AG20443 (cell line): ENCODE measurements around the gene LRRC72.
"Not testable (repeated sequence)": the region's sequence is repeated elsewhere in the genome, so short reads cannot be mapped to it uniquely, and the experiment has no call there.

Source experiments
- DNase-seq: peaks from one replicate; pipeline ENCODE4 v3.0.0; 2012; ENCODE audit warnings: low spot score, mixed read lengths

The LRRC72 gene

DNA sequence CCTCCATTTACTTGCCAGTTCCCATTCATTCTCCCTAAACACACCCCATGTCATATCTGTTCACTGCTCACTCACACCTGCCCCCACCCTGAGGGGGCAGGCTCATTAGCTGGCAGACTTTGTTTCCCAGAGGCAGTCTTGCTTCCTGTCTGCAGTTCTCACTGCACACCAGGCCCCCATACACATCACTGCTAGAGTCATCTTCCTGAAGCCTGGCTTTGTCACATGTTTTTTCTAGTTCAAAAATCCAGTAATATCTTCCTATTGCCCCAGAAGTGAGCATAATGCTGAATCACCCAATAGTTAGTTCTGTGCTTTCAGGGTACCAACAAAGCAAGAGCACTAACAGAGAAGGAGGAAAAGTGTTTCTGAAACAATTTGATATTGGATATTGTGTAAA is 1.9 kb downstream of the LRRC72 start:
- DNase-seq: no peak

DNA sequence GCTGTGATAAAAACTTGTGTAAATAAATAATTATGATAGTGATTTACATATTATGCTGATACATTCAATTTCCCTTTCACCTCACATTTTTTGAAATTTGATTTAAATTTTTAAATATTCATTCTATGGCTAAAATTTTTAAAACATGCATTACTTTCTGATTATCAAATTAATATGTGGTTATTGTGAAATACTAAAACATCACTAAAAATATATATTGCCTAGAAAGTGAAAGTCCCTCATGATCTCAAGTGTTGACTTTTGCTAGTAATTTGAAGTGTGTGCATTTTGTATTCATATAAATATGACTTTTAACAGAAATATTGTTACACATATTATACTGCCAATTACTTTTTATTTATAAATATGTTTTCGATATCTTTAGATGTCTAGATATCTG is 3.1 kb downstream of the LRRC72 start:
- DNase-seq: no peak

DNA sequence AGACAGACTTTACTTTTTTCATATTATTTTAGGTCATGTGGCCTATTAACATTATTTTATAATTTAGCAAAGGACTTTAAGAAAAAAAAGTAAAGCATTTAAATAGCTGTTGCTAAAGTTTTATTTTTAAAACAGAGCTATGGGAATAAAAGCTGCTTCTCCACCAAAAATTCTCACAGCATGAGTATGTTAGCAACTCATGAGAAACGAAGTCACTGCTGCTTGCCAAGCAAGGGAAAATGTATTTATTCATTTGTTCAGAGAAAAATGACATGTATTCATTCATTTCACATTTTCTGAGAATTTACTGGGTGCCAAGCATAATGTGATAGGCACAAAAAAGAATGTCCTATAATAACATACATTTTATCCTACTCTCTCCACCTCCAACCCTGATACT is 5.1 kb downstream of the LRRC72 start:
- DNase-seq: no peak

DNA sequence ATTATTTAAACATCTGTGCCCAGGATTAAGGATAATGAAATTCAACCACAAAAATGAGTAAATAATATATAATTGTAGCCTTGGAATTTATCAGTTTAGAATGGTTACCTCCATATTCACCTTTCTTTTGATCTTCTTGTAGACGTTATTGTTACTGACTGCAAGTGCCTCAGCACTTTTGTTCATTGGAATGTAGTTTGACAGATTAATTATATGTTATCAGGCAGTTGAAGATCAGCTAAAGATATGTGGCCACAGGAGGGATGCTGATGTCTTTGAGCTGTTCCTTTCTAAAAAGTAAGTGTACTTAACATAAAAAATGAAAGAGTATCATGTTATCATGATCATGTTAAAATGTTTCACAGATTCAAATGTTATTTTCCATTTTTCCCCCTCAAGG is 5.6 kb downstream of the LRRC72 start:
- no peak for DNase-seq

DNA sequence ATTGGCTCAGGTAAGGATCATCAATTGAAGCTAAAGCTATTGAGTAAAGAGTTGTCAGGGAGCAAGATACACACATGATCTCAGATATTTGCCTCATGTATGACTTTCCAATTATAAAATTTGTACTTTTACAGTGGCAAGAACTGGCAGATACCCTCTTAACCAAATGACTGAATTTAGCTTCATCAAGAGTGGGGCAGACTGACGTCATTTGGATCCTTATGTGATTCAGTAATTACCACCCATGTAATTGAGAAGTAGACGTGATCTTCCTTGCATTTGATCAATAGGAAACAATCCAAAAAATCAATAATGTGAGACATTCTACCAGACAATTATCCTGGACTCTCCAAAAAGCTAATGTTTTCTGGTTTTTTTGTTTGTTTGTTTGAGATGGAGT is 8.9 kb downstream of the LRRC72 start:
- no peak for DNase-seq

DNA sequence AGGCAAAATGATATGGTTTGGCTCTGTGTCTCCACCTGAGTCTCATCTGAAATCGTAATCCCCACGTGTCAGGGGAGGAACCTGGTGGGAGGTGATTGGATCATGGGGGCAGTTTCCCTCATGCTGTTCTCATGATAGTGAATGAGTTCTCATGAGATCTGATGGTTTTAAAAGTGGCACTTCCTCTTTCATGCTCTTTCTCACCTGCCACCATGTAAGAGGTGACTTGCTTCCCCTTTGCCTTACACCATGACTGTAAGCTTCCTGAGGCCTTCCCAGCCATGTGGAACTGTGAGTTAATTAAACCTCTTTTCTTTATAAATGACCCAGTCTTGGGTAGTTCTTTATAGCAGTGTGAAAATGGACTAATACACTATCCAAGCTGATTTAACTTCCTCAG is 13.9 kb downstream of the LRRC72 start:
- DNase-seq: not testable (repeated sequence)

DNA sequence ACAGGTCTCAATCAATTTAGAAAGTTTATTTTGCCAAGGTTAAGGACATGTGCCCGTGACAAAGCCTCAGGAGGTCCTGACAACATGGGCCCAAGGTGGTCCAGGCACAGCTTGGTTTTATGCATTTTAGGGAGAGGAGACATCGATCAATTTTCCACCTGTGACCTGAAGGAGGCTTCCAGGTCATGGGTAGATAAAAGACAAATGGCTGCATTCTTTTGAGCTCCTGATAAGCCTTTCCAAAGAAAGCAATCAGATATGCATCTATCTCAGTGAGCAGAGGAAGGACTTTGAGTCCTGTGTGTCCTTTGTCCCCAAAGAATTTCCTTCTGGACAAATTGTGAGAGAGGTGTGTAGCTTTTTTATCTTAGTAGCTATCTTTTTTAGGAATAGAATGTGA is 15.8 kb downstream of the LRRC72 start:
- DNase-seq: no peak

DNA sequence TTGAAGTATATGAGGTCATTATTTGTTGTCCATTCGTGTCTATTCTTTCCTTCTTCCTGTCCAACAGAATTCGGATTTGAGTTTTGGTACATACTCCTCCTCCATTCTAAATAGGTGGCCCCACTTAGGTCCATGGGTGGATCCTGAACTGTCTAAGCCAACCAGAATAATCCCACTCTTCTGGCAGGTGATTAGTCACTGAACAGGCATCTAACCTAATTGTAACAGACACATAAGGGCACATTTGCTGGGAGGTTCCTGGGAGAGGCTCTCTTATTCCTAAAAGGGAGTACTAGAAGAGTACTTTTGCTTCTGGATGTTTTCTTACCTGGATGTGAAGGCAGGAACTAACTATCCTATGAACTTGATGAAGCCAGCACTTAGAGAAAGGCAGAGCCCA is 16.8 kb downstream of the LRRC72 start:
- DNase-seq: no peak

DNA sequence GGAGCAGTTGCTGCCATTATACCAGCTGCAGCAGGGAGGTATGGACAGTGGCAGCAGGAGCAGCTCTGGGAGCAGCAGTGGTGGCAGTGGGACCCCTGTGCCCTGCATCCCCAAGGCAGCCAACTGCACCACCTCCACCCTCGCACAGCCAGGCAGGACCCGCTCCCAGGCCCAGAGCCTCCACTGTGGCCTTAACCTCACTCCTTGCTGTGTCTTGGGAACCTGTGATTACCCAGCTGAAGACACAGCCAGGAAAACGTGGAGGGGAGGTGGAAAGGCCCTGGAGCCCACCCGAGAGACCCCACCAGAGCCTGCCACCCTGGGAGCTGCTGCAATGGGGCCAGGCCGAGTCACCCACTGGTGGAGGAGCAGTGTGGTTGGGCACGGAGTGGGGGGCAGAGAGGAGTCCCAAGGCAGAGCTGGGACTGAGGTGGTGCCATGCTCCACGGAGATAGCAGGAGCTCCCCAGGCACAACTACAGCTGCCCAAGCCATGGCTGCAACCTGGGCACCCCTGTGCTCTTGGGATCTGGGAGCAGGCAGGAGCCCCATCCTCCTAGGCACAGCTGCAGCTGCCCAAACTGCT is 20.4 kb downstream of the LRRC72 start:
- DNase-seq: no peak

DNA sequence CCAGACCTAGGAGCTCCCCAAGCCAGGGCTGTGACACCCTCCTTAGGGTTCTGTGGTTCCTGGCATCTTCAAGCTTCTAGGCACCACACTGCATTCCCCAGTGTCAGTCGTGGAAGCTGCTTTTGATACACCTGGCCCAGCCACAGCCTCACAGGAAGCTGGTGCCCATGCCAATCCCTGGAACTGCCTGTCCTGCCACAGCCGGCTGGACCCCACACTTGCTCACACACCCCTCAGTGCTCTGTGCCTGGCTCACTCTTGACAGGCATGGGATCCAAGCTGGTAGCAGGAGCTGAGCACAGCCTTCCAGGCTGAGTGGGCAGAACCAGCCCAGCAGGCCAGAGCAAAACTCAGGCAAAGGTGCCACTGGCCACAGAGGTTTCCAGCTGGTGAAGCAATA is 21.8 kb downstream of the LRRC72 start:
- no peak for DNase-seq

DNA sequence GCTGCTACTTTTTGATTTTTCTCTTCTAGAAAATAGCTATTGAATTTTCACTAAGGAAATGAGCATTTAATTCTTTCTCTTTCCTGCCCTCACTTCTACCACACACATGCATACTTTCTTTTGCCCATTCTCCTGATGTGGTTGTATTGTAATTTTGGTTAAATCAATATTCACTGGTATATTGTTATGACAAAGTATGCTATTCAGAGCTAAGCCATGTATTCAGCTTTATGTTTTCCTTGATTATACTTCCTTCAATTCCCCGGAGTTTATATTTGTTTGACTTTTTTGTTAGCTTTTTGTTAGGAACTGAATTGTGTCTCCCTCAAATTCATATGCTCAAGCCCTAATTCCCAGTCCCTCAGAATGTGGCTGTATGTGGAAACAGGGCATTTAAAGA is 24.0 kb downstream of the LRRC72 start:
- DNase-seq: no peak

DNA sequence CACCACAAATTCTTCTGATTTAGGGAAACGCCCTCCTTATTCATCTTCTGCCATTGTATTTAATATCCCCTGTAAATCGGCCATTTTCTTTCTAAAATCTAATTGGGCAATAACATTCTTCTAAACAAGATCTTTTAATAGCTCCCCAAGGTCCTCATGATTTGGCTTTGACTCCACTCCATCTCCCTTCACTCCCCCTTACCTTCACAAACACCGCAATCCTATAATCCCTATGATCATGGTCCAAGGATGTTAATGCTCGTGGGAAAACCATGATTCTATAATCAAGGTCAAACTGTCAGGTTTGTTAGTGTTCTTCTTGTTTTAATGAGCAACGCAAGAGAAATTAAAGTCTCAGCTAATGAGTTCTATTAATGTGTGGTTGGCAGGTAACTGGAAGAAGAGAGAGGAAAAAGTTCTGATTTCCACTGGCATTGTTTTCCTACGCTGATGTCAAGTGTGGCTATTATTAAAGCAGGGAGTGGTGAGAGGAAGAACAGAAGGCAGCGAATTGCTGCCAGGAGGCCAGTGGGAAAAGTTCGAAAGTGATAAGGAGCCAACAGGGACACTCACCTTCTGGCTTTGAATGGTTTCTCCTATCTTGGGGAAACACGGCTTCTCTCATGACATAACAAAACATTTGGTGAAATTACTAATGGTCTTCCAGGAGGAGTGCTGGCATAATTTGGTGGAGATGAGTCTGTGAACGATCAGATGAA is 28.1 kb downstream of the LRRC72 start:
- DNase-seq: no peak

DNA sequence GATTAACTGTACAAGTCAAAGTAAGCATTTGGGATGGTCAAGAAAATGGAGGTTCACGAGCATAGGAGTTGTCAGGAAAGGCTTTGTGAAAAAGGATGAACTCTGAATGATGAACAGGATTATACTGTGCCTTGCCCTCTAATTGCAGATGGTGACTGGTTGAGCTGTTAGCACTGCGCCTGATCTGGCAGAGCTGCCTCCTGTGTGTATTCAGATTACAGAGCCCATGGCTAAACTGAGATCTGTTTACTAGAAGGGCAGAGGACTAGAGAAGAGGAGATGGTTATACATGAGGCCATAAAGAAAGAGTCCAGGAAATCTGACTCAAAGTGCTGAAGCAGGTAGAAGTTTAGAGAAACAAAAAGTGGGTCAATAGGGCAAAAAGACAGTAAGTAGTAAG is 29.7 kb downstream of the LRRC72 start:
- no peak for DNase-seq

DNA sequence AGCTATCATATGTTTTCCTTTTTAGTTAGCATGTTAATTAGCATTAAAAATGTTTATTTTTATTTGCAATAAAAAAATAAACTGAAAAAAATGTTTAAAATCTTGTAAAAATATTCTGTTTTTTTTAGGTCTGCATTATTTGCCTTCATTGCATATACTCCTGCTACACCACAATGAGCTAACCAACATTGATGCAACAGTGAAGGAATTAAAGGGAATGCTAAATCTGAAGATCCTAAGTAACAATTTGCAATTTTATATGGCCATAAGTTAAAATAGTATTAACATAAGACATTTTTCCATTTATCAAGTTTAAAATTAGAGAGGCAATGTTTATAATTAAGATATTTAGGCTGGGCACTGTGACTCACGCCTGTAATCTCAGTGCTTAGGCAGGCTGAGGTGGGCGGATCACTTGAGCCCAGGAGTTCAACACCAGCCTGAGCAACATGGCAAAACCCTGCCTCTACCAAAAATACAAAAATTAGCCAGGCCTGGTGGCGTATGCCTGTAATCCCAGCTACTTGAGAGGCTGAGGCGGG is 32.2 kb downstream of the LRRC72 start:
- DNase-seq: no peak

DNA sequence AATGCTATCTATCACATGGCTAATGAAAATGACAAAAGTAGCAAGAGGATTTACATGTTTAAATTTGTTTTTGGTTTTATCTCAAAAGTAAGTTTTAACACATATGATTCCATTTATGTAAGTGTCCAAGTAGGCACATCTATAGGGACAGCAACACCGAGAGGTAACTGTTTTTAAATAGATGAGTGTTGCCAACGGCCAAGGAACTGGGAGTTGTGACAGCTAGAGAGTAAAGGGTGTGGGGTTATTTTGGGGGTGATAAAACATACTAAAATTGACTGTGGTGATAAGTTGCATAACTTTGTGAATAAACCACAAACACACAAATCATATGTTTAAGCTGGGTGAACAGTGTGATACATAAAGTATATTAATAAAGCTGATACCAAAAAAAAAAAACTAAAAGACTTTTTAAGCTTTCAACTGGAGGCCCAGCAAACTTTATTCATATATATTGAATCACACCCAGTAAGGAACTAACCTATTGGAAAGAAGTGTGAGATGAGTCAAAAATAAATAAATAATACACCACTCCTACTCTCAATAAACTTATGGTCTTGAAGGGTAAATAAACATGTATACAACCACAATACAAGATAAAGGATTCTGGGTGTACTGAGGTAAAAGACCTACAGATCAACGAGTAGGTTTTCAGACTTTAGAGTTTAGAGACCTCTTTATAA is 33.0 kb downstream of the LRRC72 start:
- no peak for DNase-seq

DNA sequence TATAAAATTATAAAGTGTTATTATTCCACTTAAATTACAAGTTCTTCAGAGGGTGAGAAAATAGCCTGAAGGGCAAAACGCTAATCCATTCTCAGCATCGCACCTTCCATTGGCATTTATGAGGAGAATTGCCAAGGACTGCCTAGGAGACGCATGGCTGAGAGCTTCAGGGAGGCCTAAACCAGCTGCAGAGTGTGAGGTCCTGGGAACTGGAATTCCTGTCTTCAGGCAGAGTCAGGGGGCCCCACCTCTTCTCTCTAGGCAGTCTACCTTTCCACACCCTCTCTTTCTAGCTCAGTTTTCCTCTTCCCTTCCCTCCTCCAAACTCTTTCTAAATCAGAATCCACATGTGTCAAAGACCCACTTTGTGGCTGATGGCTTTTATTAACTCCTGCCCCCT is 35.3 kb downstream of the LRRC72 start:
- no peak for DNase-seq

DNA sequence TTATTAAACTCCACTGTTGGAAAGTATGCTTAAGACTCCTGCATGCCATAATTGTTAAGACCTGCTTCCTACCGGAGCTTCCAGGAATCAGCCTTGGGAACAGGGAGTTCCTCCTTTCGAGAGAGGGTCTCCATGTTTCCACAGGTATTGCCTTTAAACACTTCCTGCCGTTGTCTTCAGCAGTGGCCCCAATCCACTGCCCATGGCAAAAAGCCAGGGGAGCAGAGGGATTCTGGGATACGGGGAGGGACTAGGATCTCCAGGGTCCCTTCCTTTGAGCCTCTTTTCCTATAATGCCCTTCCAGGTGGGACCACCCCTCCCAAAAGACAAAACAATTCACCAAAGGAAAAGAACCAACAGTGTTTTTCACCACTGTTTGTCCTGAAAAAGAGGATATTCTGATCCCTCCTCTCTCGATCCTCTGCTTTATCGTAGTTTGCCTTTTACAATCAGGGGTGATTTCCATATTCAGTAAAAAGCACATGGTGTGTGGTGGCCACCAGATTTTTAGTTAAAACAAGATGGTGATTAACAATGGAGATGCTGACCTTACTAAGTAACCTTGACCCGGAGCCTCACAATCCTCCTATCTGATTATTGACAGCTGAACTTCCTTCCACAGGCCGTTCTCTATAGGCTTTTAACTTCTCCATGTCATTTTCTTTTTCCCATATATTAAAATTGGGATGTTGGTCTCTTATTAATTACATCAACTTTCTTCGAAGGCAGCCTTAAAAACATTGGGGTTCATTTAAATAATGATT is 36.0 kb downstream of the LRRC72 start:
- DNase-seq: no peak

DNA sequence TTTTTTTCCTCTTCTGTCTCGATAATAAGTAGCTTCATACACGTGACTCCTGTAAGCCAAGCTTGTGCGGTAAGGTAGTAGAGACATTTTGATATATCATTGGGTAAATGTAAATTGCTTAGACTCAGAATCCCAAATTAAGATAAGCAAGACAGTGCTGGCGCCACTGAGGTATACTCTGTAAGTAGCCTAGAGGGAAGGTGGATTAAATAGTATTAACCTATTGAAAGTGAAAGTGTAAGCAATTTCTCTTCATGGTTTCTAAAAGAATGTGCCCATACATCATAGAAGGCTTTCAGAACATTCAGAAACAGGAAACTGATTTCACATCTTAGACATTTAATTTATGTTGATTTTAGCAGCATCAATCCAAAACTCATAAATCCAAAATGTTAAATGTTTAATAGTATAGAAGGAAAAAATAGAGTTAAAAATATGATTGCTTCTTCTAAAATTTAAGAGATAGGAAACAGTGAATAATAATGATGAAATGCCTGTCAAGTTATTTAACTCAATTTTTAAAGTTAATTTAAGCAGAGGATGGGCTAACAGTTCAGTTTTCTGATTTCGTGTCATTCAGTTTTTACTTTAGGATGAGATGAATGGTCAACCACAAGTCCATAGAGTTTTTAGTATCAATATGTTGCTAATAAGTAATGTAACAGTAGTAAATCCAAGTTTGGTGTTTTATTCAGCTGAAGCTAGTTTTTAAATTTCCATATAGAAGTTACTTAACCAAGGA is 36.8 kb downstream of the LRRC72 start:
- no peak for DNase-seq

DNA sequence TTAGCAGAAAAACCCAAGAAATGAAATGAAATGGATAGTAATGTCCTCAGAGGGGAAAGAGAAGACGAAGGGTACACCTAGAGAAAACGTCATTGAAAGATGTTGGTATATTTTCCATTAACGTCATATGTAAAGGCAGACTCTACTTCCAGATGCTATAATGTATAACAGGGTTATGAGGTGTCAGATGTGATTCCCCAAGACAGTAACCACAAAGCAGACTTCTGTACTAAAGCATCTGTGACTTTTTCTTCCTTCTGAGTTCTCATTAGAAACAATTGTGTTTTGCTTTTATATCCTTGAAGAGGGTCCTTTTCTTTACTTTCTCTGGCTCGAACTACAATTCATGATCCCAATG is 37.4 kb downstream of the LRRC72 start:
- DNase-seq: no peak

DNA sequence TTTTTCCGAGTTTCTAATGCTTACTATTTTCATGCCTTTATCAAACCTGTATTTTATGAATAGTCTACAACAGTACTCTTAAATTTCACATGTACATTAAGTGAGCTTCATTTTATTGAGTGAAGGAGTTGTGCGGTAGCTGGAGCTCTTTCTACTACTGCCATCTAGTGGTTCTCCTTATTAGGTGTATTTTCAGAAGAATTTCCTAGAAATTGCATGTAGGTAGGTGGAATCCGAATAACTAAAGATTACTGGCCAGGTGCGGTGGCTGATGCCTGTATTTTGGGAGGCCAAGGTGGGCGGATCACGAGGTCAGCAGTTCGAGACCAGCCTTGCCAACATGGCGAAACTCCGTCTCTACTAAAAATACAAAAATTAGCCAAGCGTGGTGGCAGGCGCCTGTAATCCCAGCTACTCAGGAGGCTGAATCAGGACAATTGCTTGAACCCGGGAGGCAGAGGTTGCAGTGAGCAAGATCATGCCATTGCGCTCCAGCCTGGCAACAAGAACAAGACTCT is 38.3 kb downstream of the LRRC72 start:
- DNase-seq: peak; percentile 60

DNA sequence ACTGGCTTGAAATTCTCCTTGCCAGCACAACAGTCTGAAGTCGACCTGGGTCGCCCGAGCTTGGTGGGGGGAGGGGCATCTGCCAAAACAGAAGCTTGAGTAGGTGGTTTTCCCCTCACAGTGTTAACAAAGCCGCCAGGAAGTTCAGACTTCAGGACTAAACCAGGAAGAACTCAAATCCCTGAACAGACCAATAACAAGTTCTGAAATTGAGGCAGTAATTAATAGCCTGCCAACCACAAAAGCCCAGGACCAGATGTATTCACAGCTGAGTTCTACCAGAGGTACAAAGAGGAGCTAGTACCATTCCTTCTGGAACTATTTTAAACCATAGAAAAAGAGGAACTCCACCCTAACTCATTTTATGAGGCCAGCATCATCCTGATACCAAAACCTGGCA is 45.3 kb downstream of the LRRC72 start:
- no peak for DNase-seq

DNA sequence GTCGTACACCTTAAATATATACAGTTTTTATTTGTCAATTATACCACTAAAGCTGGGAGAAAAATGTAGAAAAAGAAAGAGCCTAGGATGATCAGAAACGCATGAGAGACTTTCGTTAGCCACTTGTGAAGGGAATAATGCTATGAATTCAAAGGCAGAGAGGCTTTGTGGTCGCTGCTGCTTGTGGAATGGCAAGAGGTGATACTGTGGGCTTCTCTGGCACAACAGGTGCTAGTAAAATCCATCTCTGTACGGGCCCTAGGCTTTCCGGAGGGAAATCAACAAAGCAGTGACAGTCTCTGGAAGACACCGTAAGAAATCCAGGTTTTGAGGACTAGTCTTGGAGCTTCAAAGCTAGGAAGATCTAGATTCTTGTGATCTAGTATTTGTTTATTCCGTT is 52.6 kb downstream of the LRRC72 start:
- DNase-seq: no peak
